Nucleus accumbens (tissue), 56 donors: ENCODE measurements around the gene PRICKLE1.

Experiments
- DNase-seq, 56 donors: peaks; one replicate each; lab custom pipeline; 2025; lab: John Stamatoyannopoulos, UW

PRICKLE1 gene

GRCh38 chr12:42590330-42590934, 886 bp upstream of the PRICKLE1 start:
- DNase-seq: peak in 6 of 56 donors; percentile 4 to 30 (median 7)

- DNase-seq: peak in 23 of 56 donors; percentile 2 to 53 (median 28)
Measured at GRCh38 chr12:42588524-42589464, 752 bp downstream of the PRICKLE1 start.

GRCh38 chr12:42587601-42588523, 1.7 kb downstream of the PRICKLE1 start:
- DNase-seq: peak in 1 of 56 donors; percentile 4

- DNase-seq: no peak
Measured at GRCh38 chr12:42586268-42586667, 3.3 kb downstream of the PRICKLE1 start.

GRCh38 chr12:42585841-42586216, 3.7 kb downstream of the PRICKLE1 start:
- DNase-seq: no peak

GRCh38 chr12:42585154-42585840, 4.2 kb downstream of the PRICKLE1 start:
- no peak for DNase-seq

- DNase-seq: no peak
Measured at GRCh38 chr12:42584651-42585111, 4.9 kb downstream of the PRICKLE1 start.

- no peak for DNase-seq
Measured at GRCh38 chr12:42583016-42583415, 6.5 kb downstream of the PRICKLE1 start.

GRCh38 chr12:42582498-42582897, 7.0 kb downstream of the PRICKLE1 start:
- DNase-seq: no peak

GRCh38 chr12:42582050-42582449, 7.5 kb downstream of the PRICKLE1 start:
- no peak for DNase-seq

- no peak for DNase-seq
Measured at GRCh38 chr12:42576374-42576773, 13.2 kb downstream of the PRICKLE1 start.

- DNase-seq: no peak
Measured at GRCh38 chr12:42575717-42576116, 13.8 kb downstream of the PRICKLE1 start.

GRCh38 chr12:42574851-42575266, 14.7 kb downstream of the PRICKLE1 start:
- DNase-seq: no peak

- no peak for DNase-seq
Measured at GRCh38 chr12:42571327-42572009, 18.1 kb downstream of the PRICKLE1 start.

GRCh38 chr12:42570076-42570475, 19.5 kb downstream of the PRICKLE1 start:
- no peak for DNase-seq

GRCh38 chr12:42568952-42569915, 20.3 kb downstream of the PRICKLE1 start:
- DNase-seq: peak in 1 of 56 donors; percentile 5

- no peak for DNase-seq
Measured at GRCh38 chr12:42565633-42566032, 23.9 kb downstream of the PRICKLE1 start.

GRCh38 chr12:42564996-42565395, 24.6 kb downstream of the PRICKLE1 start:
- no peak for DNase-seq
